MV-4-11 (cell line): ENCODE data around the gene RPS6KA5.

Experiments used
- DNase-seq: peaks from one replicate; lab custom pipeline; 2025; lab: John Stamatoyannopoulos, UW

The RPS6KA5 gene

GRCh38 chr14:90938615-90939014, 121.8 kb downstream of the RPS6KA5 start:
- no peak for DNase-seq

GRCh38 chr14:90936757-90937440, 123.5 kb downstream of the RPS6KA5 start:
- no peak for DNase-seq

- no peak for DNase-seq
These were observed 135.7 kb downstream of the RPS6KA5 start for GRCh38 chr14:90924621-90925340.

- DNase-seq: no peak
These were observed 138.3 kb downstream of the RPS6KA5 start for GRCh38 chr14:90922141-90922540.

- peak; percentile 47 for DNase-seq
These were observed 149.3 kb downstream of the RPS6KA5 start for GRCh38 chr14:90911121-90911520.

GRCh38 chr14:90907178-90907577, 153.3 kb downstream of the RPS6KA5 start:
- DNase-seq: no peak

- peak; percentile 2 for DNase-seq
These were observed 154.9 kb downstream of the RPS6KA5 start for GRCh38 chr14:90905531-90905930.

- DNase-seq: peak; percentile 48
These were observed 157.3 kb downstream of the RPS6KA5 start for GRCh38 chr14:90903101-90903500.

- no peak for DNase-seq
These were observed 159.9 kb downstream of the RPS6KA5 start for GRCh38 chr14:90900476-90901083.

GRCh38 chr14:90897022-90897421, 163.4 kb downstream of the RPS6KA5 start:
- DNase-seq: no peak

- DNase-seq: peak; percentile 66
These were observed 166.2 kb downstream of the RPS6KA5 start for GRCh38 chr14:90894241-90894640.

GRCh38 chr14:90893510-90893909, 166.9 kb downstream of the RPS6KA5 start:
- DNase-seq: no peak

GRCh38 chr14:90892970-90893369, 167.5 kb downstream of the RPS6KA5 start:
- DNase-seq: no peak

GRCh38 chr14:90891326-90891725, 169.1 kb downstream of the RPS6KA5 start:
- DNase-seq: no peak

GRCh38 chr14:90890322-90891020, 170.0 kb downstream of the RPS6KA5 start:
- DNase-seq: no peak

- DNase-seq: no peak
These were observed 174.1 kb downstream of the RPS6KA5 start for GRCh38 chr14:90886297-90886815.

- no peak for DNase-seq
These were observed 176.7 kb downstream of the RPS6KA5 start for GRCh38 chr14:90883782-90884181.

- DNase-seq: no peak
These were observed 177.2 kb downstream of the RPS6KA5 start for GRCh38 chr14:90883197-90883596.

GRCh38 chr14:90880282-90880681, 180.2 kb downstream of the RPS6KA5 start:
- no peak for DNase-seq

GRCh38 chr14:90874599-90874998, 185.8 kb downstream of the RPS6KA5 start:
- no peak for DNase-seq

- no peak for DNase-seq
These were observed 188.7 kb downstream of the RPS6KA5 start for GRCh38 chr14:90871605-90872233.
